Lung (tissue), 12 donors: ENCODE measurements around the gene PCDHGA5. TPM values are rescaled to one million over a fixed set of nuclear protein-coding genes. Genes with fewer than 3 reads are reported as not detected.
"Not testable (repeated sequence)": the region's sequence is repeated elsewhere in the genome, so short reads cannot be mapped to it uniquely, and the experiment has no call there.

Experiments
- ATAC-seq: fragments of 200-7000 bp; cut with Tn5 transposase; one replicate; pipeline ENCODE4 v1.9.1; 2020; ENCODE audit warnings: moderate number of reproducible peaks; ENCODE audit not compliant: insufficient read depth, low FRiP score
- DNase-seq, 3 donors: peaks; one replicate each; pipeline ENCODE4 v3.0.0-alpha.2; 2013 to 2017
- H3K27ac ChIP-seq, 2 donors: one replicate each; pipeline ENCODE4 v1.5.1; 2013; ENCODE audit warnings: mild to moderate bottlenecking in 2 of 2, moderate library complexity in 2 of 2, control low read depth in 1 of 2, inconsistent platforms in 1 of 2, low read depth in 1 of 2, low read length in 1 of 2
- H3K27me3 ChIP-seq, 3 donors: one replicate each; pipeline ENCODE4 v1.5.1; 2013; ENCODE audit warnings: low read length in 2 of 3; ENCODE audit not compliant: control insufficient read depth in 3 of 3, insufficient read depth in 3 of 3
- H3K36me3 ChIP-seq, 4 donors: one replicate each; pipeline ENCODE4 v1.5.1; 2013; ENCODE audit warnings: low read length in 4 of 4, mild to moderate bottlenecking in 1 of 4, moderate library complexity in 1 of 4; ENCODE audit not compliant: control insufficient read depth in 4 of 4, insufficient read depth in 4 of 4
- H3K4me1 ChIP-seq, 5 donors: one replicate each; pipeline ENCODE4 v1.5.1; 2013; ENCODE audit warnings: low read length in 5 of 5, mild to moderate bottlenecking in 2 of 5, moderate library complexity in 1 of 5; ENCODE audit not compliant: control insufficient read depth in 5 of 5, insufficient read depth in 5 of 5
- H3K4me3 ChIP-seq: one replicate; pipeline ENCODE4 v1.5.1; 2013; ENCODE audit warnings: mild to moderate bottlenecking, control low read depth, moderate library complexity
- H3K9ac ChIP-seq, 2 donors: one replicate each; pipeline ENCODE4 v1.5.1; 2013; ENCODE audit warnings: low read length in 2 of 2, control low read depth in 1 of 2; ENCODE audit not compliant: insufficient read depth in 1 of 2
- H3K9me3 ChIP-seq, 4 donors: one replicate each; pipeline ENCODE4 v1.5.1; 2013; ENCODE audit warnings: low read length in 3 of 4, mild to moderate bottlenecking in 1 of 4, moderate library complexity in 1 of 4; ENCODE audit not compliant: control insufficient read depth in 4 of 4, insufficient read depth in 3 of 4
- CTCF ChIP-seq: IDR thresholded peaks from 2 replicates; pipeline ENCODE4 v1.5.1; 2012; ENCODE audit warnings: mild to moderate bottlenecking; ENCODE audit errors: control extremely low read depth, extremely low read depth
- WGBS, 2 donors: extraction: QIAGEN DNeasy Blood & Tissue Kit; methylation state at CpG; one replicate each; pipeline ENCODE4 v1.1.7; 2013; 5-methylcytosine and 5-hydroxymethylcytosine counted together
- polyA plus RNA-seq, 2 donors: library from polyadenylated mRNA; stranded (reverse); fragments of 200-250 nt; gene quantifications; one replicate each; pipeline ENCODE4 v1.2.1, GENCODE V29; 2013
- total RNA-seq, 2 donors: library from RNA; depleted of rRNA in 1 of 2; stranded (reverse); fragments of >200 nt in 1 of 2; gene quantifications; one replicate each; pipeline ENCODE4 v1.2.1, GENCODE V29; 2014 to 2021
- donor health status: control.
- donor health status: control.
- donor health status: Bipolar disorder and iron deficiency.
- donor health status: healthy.
- donor health status: DM: yes; HTN: yes; CAD: no.

The PCDHGA5 gene
- total and polyA plus RNA-seq, 4 donors: 0.31 to 9.3 (median 1.6) TPM

- Histone ChIP-seq H3K36me3 (peaks cover 0 to 17% (median 0%) of the 10 kb centered on the region in 4 donors), H3K9me3 (peaks cover 3 to 44% (median 19%) of the 10 kb centered on the region in 4 donors), H3K27me3 (peaks cover 0 to 2% (median 0%) of the 10 kb centered on the region in 3 donors), H3K4me3 (no peak overlapping the region), H3K4me1 (no peaks in the 10 kb centered on the region), H3K9ac (no peak overlapping the region), H3K27ac (no peak overlapping the region)
- WGBS, 2 donors: 34 to 35% methylated on average over 21 of the region's 21 CpGs
- DNase-seq: no peak
- ATAC-seq: no peak
- TF ChIP-seq CTCF: no peak
These were observed 29.3 kb downstream of the PCDHGA5 start for GRCh38 chr5:141393267-141393666.

- H3K4me1 ChIP-seq, H3K27me3 ChIP-seq, ATAC-seq, H3K4me3 ChIP-seq, DNase-seq, H3K9ac ChIP-seq, H3K27ac ChIP-seq: not testable (repeated sequence)
- Histone ChIP-seq H3K36me3 (peaks cover 0 to 16% (median 0%) of the 10 kb centered on the region in 4 donors), H3K9me3 (peaks cover 3 to 39% (median 17%) of the 10 kb centered on the region in 4 donors)
- 34 to 36% methylated on average over 41 to 45 of the region's 53 CpGs for WGBS, 2 donors
These were observed 30.6 kb downstream of the PCDHGA5 start for GRCh38 chr5:141394401-141395187.

GRCh38 chr5:141397756-141398551 lies 34.0 kb downstream of the PCDHGA5 start, which contains the start of gene PCDHGB5:
Gene PCDHGB5, plus strand, starts transcription at chr5:141397947. Its CDS starts 181 bp downstream, at chr5:141398128.
- H3K4me3 ChIP-seq: not testable (repeated sequence)
- WGBS, 2 donors: 5% methylated on average over 20 to 24 of the region's 43 CpGs
- peaks cover 3 to 38% (median 22%) of the 10 kb centered on the region in 4 donors for H3K9me3 ChIP-seq

More at GRCh38 chr5:141397756-141398551, 34.0 kb downstream of the PCDHGA5 start, which contains the start of gene PCDHGB5:
- not testable (repeated sequence) for H3K9ac ChIP-seq, H3K27me3 ChIP-seq, H3K4me1 ChIP-seq, H3K36me3 ChIP-seq, H3K27ac ChIP-seq
- peak; percentile 22 for TF ChIP-seq CTCF
- DNase-seq: peak in 2 of 3 donors; percentile 31 to 44
- ATAC-seq: peak; percentile 62
